K562 (cell line): ENCODE measurements around the gene RERE. TPM values are rescaled to one million over a fixed set of nuclear protein-coding genes. Genes with fewer than 3 reads are reported as not detected.

Experiments
- ATAC-seq: fragments of 200-7000 bp; cut with Tn5 transposase; 3 replicates; pipeline ENCODE4 v1.9.1; 2020; ENCODE audit warnings: moderate library complexity
- BruUV-seq: library from RNA; stranded (reverse); fragments of 400-500 nt; replicated peaks from 2 replicates; lab custom pipeline; 2021; lab: Mats Ljungman, UMichigan
- CTCF ChIA-PET: fragments of 300-600 bp; formaldehyde crosslinking; extraction: SDS; loops from one replicate; lab custom pipeline; 2021; ENCODE audit warnings: low intra/inter-chr PET ratio; lab: Yijun Ruan, JAX
- POLR2A ChIA-PET: fragments of 300-600, 350-650 bp; sonication (Branson Sonifier 250); formaldehyde crosslinking; extraction: SDS; loops from one replicate; lab custom pipeline; 2021; ENCODE audit warnings: antibody characterized with exemption, inconsistent platforms; lab: Yijun Ruan, JAX
- DNase-seq, 4 experiments: peaks; one replicate each; pipeline versions ENCODE4 v3.0.0 to v3.0.0-alpha.2; 2011 to 2018; ENCODE audit warnings: low spot score in 3 of 4, mixed read lengths in 3 of 4; ENCODE audit errors: extremely low read depth in 1 of 4
- FAIRE-seq: peaks from 2 replicates; lab custom pipeline; 2011; peaks lifted over from hg19 to GRCh38; lab: Jason Lieb, UNC
- H2AFZ ChIP-seq: 2 replicates; pipeline ENCODE4 v1.6.0; 2011; ENCODE audit warnings: low read depth, low read length, control low read depth, inconsistent platforms
- H3K27ac ChIP-seq: fragments of 200-600 bp; 3 replicates; pipeline ENCODE4 v1.8.0; 2011; ENCODE audit warnings: low read depth, mild to moderate bottlenecking, control low read depth, inconsistent platforms, low read length, moderate library complexity, mixed read lengths; ENCODE audit errors: extremely low read depth
- H3K27me3 ChIP-seq, 2 experiments: fragments of 300-600 bp in 1 of 2; 2 replicates in 1 of 2; 3 replicates in 1 of 2; pipeline versions ENCODE4 v1.6.0 to v1.8.0; 2011; ENCODE audit warnings: inconsistent platforms in 2 of 2, low read length in 2 of 2, mild to moderate bottlenecking in 1 of 2, mixed read lengths in 1 of 2, moderate library complexity in 1 of 2; ENCODE audit not compliant: control insufficient read depth in 2 of 2, insufficient read depth in 2 of 2
- H3K36me3 ChIP-seq: fragments of 300-600 bp; 3 replicates; pipeline ENCODE4 v1.8.0; 2011; ENCODE audit warnings: mild to moderate bottlenecking, low read length, inconsistent platforms; ENCODE audit not compliant: control insufficient read depth, insufficient read depth
- H3K4me1 ChIP-seq, 2 experiments: fragments of 200-600 bp in 1 of 2; replicated peaks in 1 of 2; 2 replicates in 1 of 2; 3 replicates in 1 of 2; pipeline versions ENCODE4 v1.5.1 to v1.8.0; 2011; ENCODE audit warnings: inconsistent platforms in 2 of 2, low read length in 2 of 2, mild to moderate bottlenecking in 1 of 2, mixed read lengths in 1 of 2, moderate library complexity in 1 of 2; ENCODE audit not compliant: control insufficient read depth in 2 of 2, insufficient read depth in 2 of 2
- H3K4me2 ChIP-seq: 2 replicates; pipeline ENCODE4 v1.6.1; 2011; ENCODE audit warnings: low read length, control low read depth, inconsistent platforms, mixed read lengths; ENCODE audit not compliant: insufficient read depth
- H3K4me3 ChIP-seq: fragments of 200-600 bp; sonication (generic), shearing (Covaris generic); 2 replicates; pipeline ENCODE4 v1.5.1; 2016; ENCODE audit warnings: control low read depth, inconsistent platforms
- H3K79me2 ChIP-seq: fragments of 200-600 bp; 3 replicates; pipeline ENCODE4 v1.8.0; 2011; ENCODE audit warnings: low read length, inconsistent platforms; ENCODE audit not compliant: control insufficient read depth, insufficient read depth
- H3K9ac ChIP-seq, 2 experiments: 2 replicates each; pipeline versions ENCODE4 v1.6.0 to v1.6.1; 2011; ENCODE audit warnings: low read depth in 2 of 2, low read length in 2 of 2, control low read depth in 1 of 2, inconsistent platforms in 1 of 2, mild to moderate bottlenecking in 1 of 2, mixed read lengths in 1 of 2; ENCODE audit not compliant: insufficient read depth in 1 of 2
- H3K9me1 ChIP-seq: one replicate; pipeline ENCODE4 v1.6.0; 2011; ENCODE audit warnings: inconsistent platforms, mild to moderate bottlenecking, low read length, moderate library complexity; ENCODE audit not compliant: control insufficient read depth, insufficient read depth
- H3K9me3 ChIP-seq: replicated peaks from 2 replicates; pipeline ENCODE4 v1.5.1; 2011; ENCODE audit warnings: low read depth, low read length, inconsistent platforms; ENCODE audit not compliant: control insufficient read depth, insufficient read depth
- H4K20me1 ChIP-seq: replicated peaks from 2 replicates; pipeline ENCODE4 v1.6.1; 2011; ENCODE audit warnings: low read length, inconsistent platforms, mixed read lengths; ENCODE audit not compliant: control insufficient read depth, insufficient read depth
- CREM ChIP-seq: IDR thresholded peaks from 2 replicates; pipeline ENCODE4 v1.6.1; 2014; ENCODE audit warnings: antibody characterized with exemption, low read depth
- ESRRA ChIP-seq: fragments of 450-650 bp; IDR thresholded peaks from 2 replicates; pipeline ENCODE4 v1.6.1; 2014; ENCODE audit warnings: low read depth, mild to moderate bottlenecking, moderate library complexity, borderline replicate concordance
- KAT8 ChIP-seq: fragments of 450-650 bp; IDR thresholded peaks from 2 replicates; pipeline ENCODE4 v1.6.1; 2016; ENCODE audit warnings: low read depth, mild to moderate bottlenecking
- STAT6 ChIP-seq: sonication (generic); formaldehyde crosslinking; IDR thresholded peaks from 2 replicates; pipeline ENCODE4 v1.8.1; 2023; ENCODE audit warnings: mild to moderate bottlenecking, missing genetic modification reagents
- THRAP3 ChIP-seq: fragments of 450-650 bp; IDR thresholded peaks from 2 replicates; pipeline ENCODE4 v1.6.1; 2016; ENCODE audit warnings: mild to moderate bottlenecking, inconsistent platforms, borderline replicate concordance
- ZBTB34 ChIP-seq: fragments of 250-450 bp; sonication (Bioruptor Pico); IDR thresholded peaks from 2 replicates; pipeline ENCODE4 v1.8.0; 2021; ENCODE audit warnings: mild to moderate bottlenecking, moderate library complexity
- ZNF445 ChIP-seq: fragments of 250-450 bp; sonication (Bioruptor Pico); IDR thresholded peaks from 2 replicates; pipeline ENCODE4 v1.4.0; 2020; ENCODE audit warnings: low read depth, mild to moderate bottlenecking, moderate library complexity
- WGBS: fragments of 100-300 bp; shearing (Covaris generic); methylation state at CpG from one replicate; pipeline ENCODE4 v1.1.6; 2016; ENCODE audit warnings: low coverage, mixed read lengths; ENCODE audit not compliant: insufficient coverage; ENCODE audit errors: missing lambda C conversion rate; 5-methylcytosine and 5-hydroxymethylcytosine counted together
- in situ Hi-C: fragments of 300-500 bp; cut with MboI; formaldehyde crosslinking; loops from 4 replicates; pipeline ENCODE4 v1.15.0; 2018; ENCODE audit warnings: inconsistent platforms, mixed read lengths
- intact Hi-C: fragments of 100-400 bp; cut with micrococcal nuclease; formaldehyde crosslinking; loops from 2 replicates; pipeline ENCODE4 v1.14.2; 2022
- polyA plus RNA-seq, 8 experiments: library from polyadenylated mRNA; depleted of rRNA in 4 of 8; stranded (reverse) in 5 of 8; unstranded in 3 of 8; fragments of >200 nt; fragmentation: Nextera tagmentation in 2 of 8; fragmentation: Illumina TruSeq in 1 of 8; extraction: Ambion mirVana in 2 of 8; extraction: Trizol in 1 of 8; gene quantifications; 2 replicates each; pipeline versions ENCODE4 v1.2.1 to v1.2.3, GENCODE V29; 2011 to 2014; ENCODE audit warnings: inconsistent platforms in 1 of 8, missing spikeins in 1 of 8
- total RNA-seq, 7 experiments: library from RNA; depleted of rRNA in 6 of 7; stranded (reverse); fragments of >200 nt in 6 of 7; fragmentation: Illumina TruSeq in 2 of 7; extraction: Trizol in 2 of 7; gene quantifications; 2 replicates each; pipeline versions ENCODE4 v1.2.1 to v1.2.3, GENCODE V29; 2011 to 2021; ENCODE audit warnings: low replicate concordance in 1 of 7

RERE gene
- total and polyA plus RNA-seq, 9 of the 15 experiments (the other 6 are each of a cell fraction or from before 2014, with no cell fraction given) = 3.0 to 51.5 (median 13.4) TPM

- ChIA-PET CTCF (interaction anchor here (0.6 to 5.0 kb wide), 5 partner anchors 138 to 680 kb away, joined by 3 to 35 read pairs (median 8); no protein-coding TSS in a partner anchor), POLR2A (interaction anchor here (0.6 kb wide), 1 partner anchor 160 kb away, joined by 4 read pairs; no protein-coding TSS in a partner anchor)
- no peak overlapping the region for H3K4me3 ChIP-seq
- ATAC-seq = peak; percentile 18; the same call in 2 of the 3 replicates
- intact Hi-C loops (loop anchor here (5.0 kb wide), 1 partner anchor 680 kb away; no protein-coding TSS in a partner anchor), in situ Hi-C loops (no loop called here)
- H3K36me3 ChIP-seq = no peaks in the 10 kb centered on the region
- no peak overlapping the region for H3K9ac ChIP-seq
- BruUV-seq = no TSS peak
- no peak overlapping the region for H3K27ac ChIP-seq
- peak in 1 of 4 experiments; percentile 23 for DNase-seq
- WGBS = 11% methylated on average over 15 of the region's 15 CpGs
- no peaks in the 10 kb centered on the region for H3K9me3 ChIP-seq
- H4K20me1 ChIP-seq = peaks cover 34% of the 10 kb centered on the region
- TF ChIP-seq KAT8 (no peak), CREM (peak; percentile 11; the same call in 1 of the 2 replicates), ESRRA (no peak), ZBTB34 (no peak), STAT6 (no peak), THRAP3 (no peak), ZNF445 (CRISPR knock-in tag) (no peak)
- H3K79me2 ChIP-seq = no peaks in the 10 kb centered on the region
- no peak overlapping the region for H2AFZ ChIP-seq
- FAIRE-seq = peak; percentile 19
- peaks cover 0 to 35% of the 10 kb centered on the region in 2 experiments; a peak in 3 of 5 replicates for H3K4me1 ChIP-seq
- peaks cover 3% of the 10 kb centered on the region for H3K9me1 ChIP-seq
- H3K4me2 ChIP-seq = no peak overlapping the region
- peaks cover 33 to 59% of the 10 kb centered on the region in 2 experiments for H3K27me3 ChIP-seq
These were observed 469.8 kb downstream of the RERE start for GRCh38 chr1:8347635-8348034.
